ENCODE results near the gene PDE10A. TPM values are rescaled to one million over a fixed set of nuclear protein-coding genes. Genes with fewer than 3 reads are reported as not detected.

PDE10A gene
- total RNA-seq, 1 donor from 2014 or later: 14.0 TPM

- DNase-seq: no peak
Measured at GRCh38 chr6:165389534-165389933, 273.5 kb downstream of the PDE10A start.

- DNase-seq: no peak
Measured at GRCh38 chr6:165383323-165383722, 279.7 kb downstream of the PDE10A start.

GRCh38 chr6:165376100-165376499, 286.9 kb downstream of the PDE10A start:
- no peak for DNase-seq

- DNase-seq: no peak
Measured at GRCh38 chr6:165365371-165365770, 297.7 kb downstream of the PDE10A start.

- no peak for DNase-seq
Measured at GRCh38 chr6:165345700-165346099, 317.3 kb downstream of the PDE10A start.

GRCh38 chr6:165340532-165340931, 322.5 kb downstream of the PDE10A start:
- no peak for DNase-seq

GRCh38 chr6:165325609-165326008, 337.4 kb downstream of the PDE10A start:
- no peak for DNase-seq

GRCh38 chr6:165321555-165322145, 341.4 kb downstream of the PDE10A start:
- no peak for DNase-seq

- no peak for DNase-seq
Measured at GRCh38 chr6:165321150-165321549, 341.9 kb downstream of the PDE10A start.

- DNase-seq: no peak
Measured at GRCh38 chr6:165317723-165318122, 345.3 kb downstream of the PDE10A start.

- peak; percentile 97 for DNase-seq
Measured at GRCh38 chr6:165308926-165309731, 353.9 kb downstream of the PDE10A start, which contains the start of gene C6orf118. Gene C6orf118 (minus strand): TSS chr6:165309605. CDS start chr6:165309586, 19 bp downstream.

- DNase-seq: no peak
Measured at GRCh38 chr6:165306955-165307354, 356.1 kb downstream of the PDE10A start.

GRCh38 chr6:165301372-165302246, 361.4 kb downstream of the PDE10A start:
- DNase-seq: no peak

- DNase-seq: no peak
Measured at GRCh38 chr6:165300422-165300936, 362.6 kb downstream of the PDE10A start.

- DNase-seq: no peak
Measured at GRCh38 chr6:165298875-165299274, 364.2 kb downstream of the PDE10A start.

GRCh38 chr6:165298402-165298801, 364.6 kb downstream of the PDE10A start:
- DNase-seq: no peak

GRCh38 chr6:165292657-165293056, 370.4 kb downstream of the PDE10A start:
- no peak for DNase-seq

Small RNAs within 50 kb of the gene (small RNA-seq; reads per million reads assigned to genes)
- gene RNA5SP226 (ENCODE audit: low replicate concordance): not detected

Measured in tongue (tissue), 3 donors.